ENCODE measurements around the gene FEZF1. TPM values are rescaled to one million over a fixed set of nuclear protein-coding genes. Genes with fewer than 3 reads are reported as not detected.

Gene FEZF1
- total RNA-seq, 1 experiment from 2014 or later = not detected

GRCh38 chr7:122311734-122312450, 7.3 kb upstream of the FEZF1 start:
- peaks cover 51% of the 10 kb centered on the region for H3K27me3 ChIP-seq (ENCODE audit: control insufficient read depth, insufficient read depth, low read length)
- in situ Hi-C loops (cut with HindIII; ENCODE audit: low pct_unique_long_range_greater_than_20kb, low sequenced_read_pairs) (no loop called here), intact Hi-C loops (cut with micrococcal nuclease; ENCODE audit: unreplicated experiment) (no loop called here)
- ATAC-seq (no peak), DNase-seq (ENCODE audit: low read depth, low spot score) (no peak)
- no TSS peak for BruUV-seq (replicated peaks)
- POLR2A ChIA-PET = no interaction called here
- CTCF ChIA-PET = no interaction called here
- no peaks in the 10 kb centered on the region for H3K36me3 ChIP-seq (ENCODE audit: control insufficient read depth, insufficient read depth, low read length)
- no peak overlapping the region for H3K4me3 ChIP-seq (ENCODE audit: low read depth in 2 of 2, low read length in 2 of 2)
- no peak overlapping the region for H3K27ac ChIP-seq (ENCODE audit: low read length)
- TF ChIP-seq TCF7L2 (IDR thresholded peaks at IDR 0.05; ENCODE audit: low read depth, low read length) (no peak), POLR2AphosphoS5 (IDR thresholded peaks at IDR 0.05; ENCODE audit: low read depth, low read length) (no peak), SIN3A (IDR thresholded peaks at IDR 0.05; ENCODE audit: borderline replicate concordance, insufficient read depth, low read depth, low read length) (no peak), REST (IDR thresholded peaks at IDR 0.05; ENCODE audit: insufficient read depth in 1 of 2, low read depth in 2 of 2, low read length in 1 of 2) (no peak), CTCF (IDR thresholded peaks at IDR 0.05) (no peak)
- no peaks in the 10 kb centered on the region for H3K9me3 ChIP-seq (ENCODE audit: control insufficient read depth, insufficient read depth, low read depth, low read length)
- H3K4me1 ChIP-seq (ENCODE audit: control insufficient read depth, insufficient read depth, low read length) = no peaks in the 10 kb centered on the region; the same call in 1 of the 2 replicates

GRCh38 chr7:122311050-122311700, 6.6 kb upstream of the FEZF1 start:
- no peak overlapping the region for H3K27ac ChIP-seq (ENCODE audit: low read length)
- intact Hi-C loops (cut with micrococcal nuclease; ENCODE audit: unreplicated experiment) = no loop called here
- H3K4me1 ChIP-seq (ENCODE audit: control insufficient read depth, insufficient read depth, low read length) = no peaks in the 10 kb centered on the region; the same call in 1 of the 2 replicates
- H3K9me3 ChIP-seq (ENCODE audit: control insufficient read depth, insufficient read depth, low read depth, low read length) = no peaks in the 10 kb centered on the region
- ChIA-PET POLR2A (no interaction called here), CTCF (no interaction called here)
- H3K27me3 ChIP-seq (ENCODE audit: control insufficient read depth, insufficient read depth, low read length) = peaks cover 53% of the 10 kb centered on the region
- ATAC-seq (no peak), DNase-seq (ENCODE audit: low read depth, low spot score) (no peak)
- BruUV-seq (replicated peaks) = no TSS peak
- in situ Hi-C loops (cut with HindIII; ENCODE audit: low pct_unique_long_range_greater_than_20kb, low sequenced_read_pairs) = no loop called here
- H3K4me3 ChIP-seq (ENCODE audit: low read depth in 2 of 2, low read length in 2 of 2) = no peak overlapping the region
- H3K36me3 ChIP-seq (ENCODE audit: control insufficient read depth, insufficient read depth, low read length) = no peaks in the 10 kb centered on the region
- TF ChIP-seq REST (IDR thresholded peaks at IDR 0.05; ENCODE audit: insufficient read depth in 1 of 2, low read depth in 2 of 2, low read length in 1 of 2) = no peak
- no peak for TF ChIP-seq TCF7L2 (IDR thresholded peaks at IDR 0.05; ENCODE audit: low read depth, low read length)
- TF ChIP-seq CTCF (IDR thresholded peaks at IDR 0.05) = no peak
- no peak for TF ChIP-seq SIN3A (IDR thresholded peaks at IDR 0.05; ENCODE audit: borderline replicate concordance, insufficient read depth, low read depth, low read length)
- TF ChIP-seq POLR2AphosphoS5 (IDR thresholded peaks at IDR 0.05; ENCODE audit: low read depth, low read length) = no peak
